ENCODE data around the gene MOK.

MOK gene

GRCh38 chr14:102222009-102222575 is 82.9 kb downstream of the MOK start:
- no peak for DNase-seq

- no peak for DNase-seq
Observed at GRCh38 chr14:102221026-102221425, 83.9 kb downstream of the MOK start.

GRCh38 chr14:102220031-102220430 is 84.9 kb downstream of the MOK start:
- peak; percentile 35 for DNase-seq

GRCh38 chr14:102219316-102219715 is 85.6 kb downstream of the MOK start:
- DNase-seq: no peak

DNA sequence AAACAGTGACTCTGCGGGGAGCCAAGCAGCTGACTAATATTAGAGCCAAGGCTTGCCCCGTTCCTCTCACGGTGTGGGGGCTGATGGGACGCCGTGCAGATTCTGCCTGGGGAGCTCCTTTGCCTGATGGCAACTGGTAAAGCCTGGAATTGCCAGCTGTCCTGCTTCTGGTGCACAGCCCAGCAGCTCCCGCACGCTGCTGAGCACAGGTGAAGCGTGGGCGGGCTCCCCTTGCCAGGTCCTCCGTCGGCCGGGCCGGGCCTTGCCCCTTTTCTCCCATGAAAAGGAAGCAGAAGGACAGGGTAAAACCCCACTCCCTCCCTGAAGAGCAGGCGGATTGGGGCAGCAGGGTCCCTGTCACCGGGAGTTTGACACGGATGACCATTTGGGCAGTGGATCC is 86.3 kb downstream of the MOK start:
- no peak for DNase-seq

GRCh38 chr14:102217987-102218421 is 87.0 kb downstream of the MOK start:
- DNase-seq: no peak

DNA sequence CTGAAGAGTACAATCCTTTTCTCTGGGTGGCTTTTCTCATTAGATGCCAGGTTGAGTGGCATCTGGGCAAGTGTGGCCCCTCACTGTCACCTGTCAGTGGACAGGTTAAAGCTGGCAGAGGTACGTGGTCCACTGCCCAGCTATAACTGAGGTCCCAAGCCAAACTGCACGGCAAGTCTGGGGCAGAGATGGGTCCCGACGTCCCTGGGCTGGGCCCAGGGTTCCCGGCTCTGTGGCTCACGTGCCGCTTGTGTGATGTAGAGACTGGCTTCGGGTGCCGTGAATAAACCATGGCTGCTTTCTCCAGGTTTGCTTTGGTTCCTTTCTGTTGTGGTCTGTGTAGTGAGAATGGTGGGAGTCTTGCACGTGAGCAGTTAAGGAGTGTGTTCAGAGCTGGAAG is 87.6 kb downstream of the MOK start:
- DNase-seq: no peak

GRCh38 chr14:102215576-102216250 is 89.3 kb downstream of the MOK start:
- DNase-seq: no peak

DNA sequence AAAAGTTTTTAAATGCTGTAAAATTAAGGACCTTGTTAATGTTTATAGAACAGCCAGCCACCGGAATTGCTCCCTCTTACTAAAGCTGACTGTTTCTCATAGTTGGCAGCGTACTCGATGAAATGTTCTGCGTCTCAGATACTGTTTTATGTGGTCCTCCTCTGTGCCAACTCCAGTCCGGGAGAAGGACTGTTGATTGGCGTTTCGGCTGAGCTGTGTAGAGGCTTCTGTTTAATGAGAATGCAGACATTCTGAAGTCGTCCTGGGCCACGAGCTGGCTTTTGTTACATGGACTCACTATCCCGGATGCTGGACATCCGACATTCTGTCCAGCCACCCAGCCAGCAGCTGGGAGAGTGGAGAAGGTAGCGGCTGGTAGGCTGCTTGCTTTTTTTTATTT is 89.9 kb downstream of the MOK start:
- no peak for DNase-seq

GRCh38 chr14:102213984-102214658 is 90.8 kb downstream of the MOK start:
- no peak for DNase-seq

DNA sequence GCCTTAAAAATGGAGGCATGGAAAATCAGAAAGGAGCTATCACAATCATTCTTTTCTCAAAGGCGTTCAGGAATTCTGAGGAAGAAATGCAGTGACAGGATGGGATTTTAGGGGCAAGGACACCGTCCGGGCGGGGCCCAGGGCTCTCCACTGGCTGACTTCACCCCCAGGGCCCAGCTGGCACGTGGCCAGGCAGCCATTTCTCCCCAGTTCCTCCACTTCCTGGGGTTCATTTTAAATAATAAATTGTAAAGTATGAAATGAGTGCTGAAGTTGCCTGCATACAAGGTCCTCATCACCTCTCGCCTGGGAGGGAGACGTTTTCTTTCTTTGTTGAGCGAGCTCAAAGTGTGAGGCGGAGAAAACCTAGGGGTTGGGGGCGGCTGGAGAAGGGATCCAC is 91.5 kb downstream of the MOK start:
- DNase-seq: no peak

GRCh38 chr14:102212845-102213244 is 92.1 kb downstream of the MOK start:
- no peak for DNase-seq

- no peak for DNase-seq
Observed at GRCh38 chr14:102212356-102212755, 92.6 kb downstream of the MOK start.

GRCh38 chr14:102211240-102211639 is 93.7 kb downstream of the MOK start:
- DNase-seq: no peak

GRCh38 chr14:102210421-102211042 is 94.4 kb downstream of the MOK start:
- no peak for DNase-seq

GRCh38 chr14:102209224-102209966 is 95.6 kb downstream of the MOK start:
- DNase-seq: no peak

- DNase-seq: no peak
Observed at GRCh38 chr14:102208741-102209140, 96.2 kb downstream of the MOK start.

GRCh38 chr14:102207831-102208365 is 97.1 kb downstream of the MOK start:
- DNase-seq: no peak

DNA sequence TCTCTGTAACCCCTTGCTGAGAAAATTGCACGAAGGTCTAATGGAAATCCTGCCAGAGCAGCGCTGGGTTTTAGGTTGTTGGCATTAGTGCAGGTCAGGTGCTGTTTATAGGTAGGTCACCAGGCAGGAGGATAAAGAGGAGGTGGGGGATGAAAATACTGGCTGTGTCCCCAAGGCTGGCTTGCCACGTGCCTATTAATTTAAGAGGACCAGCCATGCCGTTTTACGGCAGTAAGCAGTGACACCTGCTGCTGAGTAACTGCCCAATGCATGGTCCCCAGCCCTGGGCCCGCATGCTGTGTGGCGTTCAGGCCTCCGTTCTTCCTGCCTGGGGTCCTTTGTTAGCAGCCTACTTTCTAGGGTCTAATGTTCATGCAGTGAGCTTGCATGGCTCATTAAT is 98.0 kb downstream of the MOK start:
- no peak for DNase-seq

DNA sequence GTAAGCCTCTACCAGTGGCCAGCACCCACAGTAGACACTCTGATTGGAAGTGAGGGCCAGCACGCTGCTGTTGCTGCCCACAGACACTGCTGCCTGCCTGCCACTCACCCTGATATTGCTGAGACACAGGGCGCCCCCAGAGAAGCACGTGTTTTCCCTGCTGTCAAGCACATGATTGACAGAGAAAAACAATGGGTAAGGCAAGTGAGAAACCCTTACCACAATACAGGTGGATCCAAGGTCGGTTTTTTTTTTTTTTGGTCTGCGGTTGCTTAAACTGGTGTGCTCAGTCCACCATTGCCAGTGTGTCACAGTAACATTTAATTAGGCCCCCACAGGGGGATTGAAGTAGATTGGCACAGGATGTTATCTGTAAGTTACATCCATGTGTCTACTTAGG is 99.4 kb downstream of the MOK start:
- no peak for DNase-seq

GRCh38 chr14:102203382-102203781 is 101.6 kb downstream of the MOK start:
- no peak for DNase-seq

- DNase-seq: no peak
Observed at GRCh38 chr14:102202944-102203343, 102.0 kb downstream of the MOK start.

GRCh38 chr14:102201776-102202175 is 103.2 kb downstream of the MOK start:
- DNase-seq: no peak
